Measurements from ENCODE around the gene HOOK2. TPM values are rescaled to one million over a fixed set of nuclear protein-coding genes. Genes with fewer than 3 reads are reported as not detected.
A peak's percentile ranks its signal among the peaks of the same experiment; 100 is the strongest.

HOOK2 gene
- total and polyA plus RNA-seq, 2 of the 8 experiments (the other 6 are each of a cell fraction or from before 2014, with no cell fraction given) = 23.8 to 63.2 TPM

GRCh38 chr19:12766051-12766521 lies 9.3 kb downstream of the HOOK2 start:
- H3K23me2 ChIP-seq (ENCODE audit: low read depth, low read length) = no peaks in the 10 kb centered on the region
- TF ChIP-seq SAP30 (IDR thresholded peaks at IDR 0.05; ENCODE audit: insufficient read depth, insufficient replicate concordance, low read length) (no peak), TAF1 (IDR thresholded peaks at IDR 0.05; ENCODE audit: low read depth, low read length) (peak; percentile 14; the same call in 1 of the 2 replicates)
- no peak for FAIRE-seq
- H2BK20ac ChIP-seq (ENCODE audit: low read length) = no peak overlapping the region
- H2BK120ac ChIP-seq (replicated peaks; ENCODE audit: low read depth, low read length) = no peak overlapping the region
- H3K18ac ChIP-seq (ENCODE audit: extremely low read depth, low read length) = no peak overlapping the region
- no peak overlapping the region for H2BK12ac ChIP-seq (ENCODE audit: low read depth, low read length)
- H2BK5ac ChIP-seq (ENCODE audit: low read depth, low read length) = no peak overlapping the region
- peaks cover 1 to 2% of the 10 kb centered on the region in 2 experiments for H4K20me1 ChIP-seq (replicated peaks in 1 of 2; ENCODE audit: control insufficient read depth in 1 of 2, insufficient read depth in 2 of 2, low read length in 2 of 2)
- H3K36me3 ChIP-seq (ENCODE audit: control insufficient read depth in 2 of 4, insufficient read depth in 4 of 4, low read length in 3 of 4) = peaks cover 7 to 49% (median 29%) of the 10 kb centered on the region in 4 experiments
- no peak overlapping the region for H3K14ac ChIP-seq (ENCODE audit: insufficient read length)
- no peaks in the 10 kb centered on the region for H3K79me1 ChIP-seq (ENCODE audit: low read depth, low read length)
- no peak overlapping the region for H3K9ac ChIP-seq (replicated peaks in 1 of 4; ENCODE audit: extremely low read depth in 1 of 4, low read depth in 3 of 4, low read length in 3 of 4)
- no peak overlapping the region for H3K27ac ChIP-seq (ENCODE audit: low read depth, low read length)
- no peak overlapping the region for H3K4me3 ChIP-seq (ENCODE audit: extremely low read depth in 1 of 4, insufficient read depth in 2 of 4, low read depth in 3 of 4, low read length in 4 of 4)
- H2AFZ ChIP-seq (ENCODE audit: low read length) = no peak overlapping the region
- no peaks in the 10 kb centered on the region for H3K79me2 ChIP-seq (ENCODE audit: control insufficient read depth in 1 of 2, insufficient read depth in 2 of 2, low read length in 2 of 2)
- peaks cover 0 to 8% (median 4%) of the 10 kb centered on the region in 4 experiments; a peak in 6 of 7 replicates for H3K4me1 ChIP-seq (replicated peaks in 1 of 4; ENCODE audit: control insufficient read depth in 3 of 4, insufficient read depth in 4 of 4, low read length in 3 of 4)
- H4K91ac ChIP-seq (replicated peaks; ENCODE audit: insufficient read length, low read length) = no peak overlapping the region
- H3K4ac ChIP-seq (replicated peaks; ENCODE audit: insufficient read length, low read depth, low read length) = no peak overlapping the region
- DNase-seq (ENCODE audit: low read depth in 1 of 2, low spot score in 2 of 2) = peak in 1 of 2 experiments; percentile 61
- no peak overlapping the region for H3K56ac ChIP-seq (replicated peaks; ENCODE audit: insufficient read length, low read depth, low read length)
- no peaks in the 10 kb centered on the region for H3K27me3 ChIP-seq (replicated peaks in 1 of 4; ENCODE audit: control insufficient read depth in 3 of 4, extremely low read depth in 1 of 4, insufficient read depth in 3 of 4, low read length in 3 of 4)
- ChIA-PET POLR2A (ENCODE audit: partially characterized antibody) (interaction anchor here (0.7 to 9.2 kb wide), 9 partner anchors 8 to 69 kb away, joined by 3 to 70 read pairs (median 4); partner anchors contain the start of genes BEST2, FBXW9, GET3 and TRIR), CTCF (ENCODE audit: partially characterized antibody) (interaction anchor here (0.7 to 17.5 kb wide), 7 partner anchors 8 to 35 kb away, joined by 3 to 288 read pairs (median 14); partner anchors contain the start of genes BEST2, HOOK2, JUNB and PRDX2)
- H3K23ac ChIP-seq (ENCODE audit: insufficient read length) = no peak overlapping the region
- H4K5ac ChIP-seq (ENCODE audit: insufficient read length, low read depth, low read length) = no peak overlapping the region
- no peak overlapping the region for H2BK15ac ChIP-seq (ENCODE audit: low read length)
- no peak overlapping the region for H3K4me2 ChIP-seq (ENCODE audit: insufficient read depth in 1 of 2, low read depth in 2 of 2, low read length in 2 of 2)
- no peak overlapping the region for H2AK5ac ChIP-seq (ENCODE audit: low read depth, low read length)
- H4K8ac ChIP-seq (ENCODE audit: extremely low read depth, insufficient read depth, low read length) = no peak overlapping the region
- 74% methylated on average over 29 of the region's 30 CpGs; no CpG with 5 or more reads in 1 of the 2 experiments for WGBS, 2 experiments (ENCODE audit: extremely low coverage in 1 of 2, insufficient coverage in 1 of 2, insufficient read length in 1 of 2, insufficient replicate concordance in 2 of 2, low coverage in 1 of 2, low lambda C conversion rate in 2 of 2, missing lambda C conversion rate in 1 of 2)
- H3K9me3 ChIP-seq (ENCODE audit: insufficient read depth in 2 of 2, low read depth in 1 of 2, low read length in 1 of 2) = no peaks in the 10 kb centered on the region
